GM18909 (cell line): ENCODE data around the gene PLAC1.

Source experiments
- ATAC-seq: cut with Tn5 transposase; IDR thresholded peaks from one replicate; pipeline ENCODE4 v1.9.1; 2021; ENCODE audit warnings: mild to moderate bottlenecking; ENCODE audit not compliant: unreplicated experiment, poor library complexity

PLAC1 gene

DNA sequence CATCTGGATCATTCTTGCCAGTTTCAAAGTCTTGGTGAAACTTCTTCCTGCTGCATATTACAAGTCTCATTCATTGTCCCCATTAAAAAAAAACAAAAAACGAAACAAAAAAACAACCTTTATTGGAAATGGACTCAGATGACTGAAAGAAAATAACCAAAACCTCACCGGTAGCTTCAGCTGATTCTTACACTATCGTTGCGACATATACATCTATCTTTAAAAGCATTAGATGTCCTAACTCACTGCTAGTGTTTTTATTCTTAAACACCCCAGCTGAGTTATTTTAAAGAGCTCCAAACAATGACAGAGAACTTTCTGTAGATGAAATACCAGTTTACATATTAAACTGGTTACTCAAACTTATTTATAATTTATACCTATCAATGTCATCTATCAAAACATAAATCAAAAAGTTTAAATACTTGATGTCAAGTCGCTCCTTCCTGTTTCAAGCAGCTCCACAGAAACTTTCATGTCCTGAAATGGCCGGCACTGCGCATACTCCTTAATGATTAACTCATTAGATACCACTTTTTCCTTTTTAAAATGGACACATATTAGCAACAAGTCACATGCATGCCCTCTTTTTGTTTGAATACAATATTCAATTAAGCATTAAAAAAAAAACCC lies 111.1 kb downstream of the PLAC1 start:
- no peak for ATAC-seq

DNA sequence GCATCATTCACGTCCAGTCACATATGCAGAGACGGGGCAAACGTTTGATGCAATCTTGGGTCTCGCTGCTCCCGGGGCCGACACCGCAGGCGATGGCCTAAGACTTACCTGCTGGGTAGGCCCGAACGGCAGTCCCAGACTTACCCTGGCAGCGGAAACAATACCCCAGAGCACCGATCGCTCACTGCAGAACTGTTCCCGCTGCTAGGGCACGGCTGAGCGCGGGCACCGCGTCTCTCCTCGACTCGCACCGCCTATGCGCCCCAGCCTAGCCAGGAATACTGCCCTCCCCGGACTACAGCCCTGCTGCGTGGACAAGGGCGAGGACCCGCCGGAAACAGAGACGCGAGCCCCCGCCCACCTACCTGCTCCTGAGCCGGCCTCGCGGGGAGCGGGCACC lies 112.1 kb downstream of the PLAC1 start:
- no peak for ATAC-seq

DNA sequence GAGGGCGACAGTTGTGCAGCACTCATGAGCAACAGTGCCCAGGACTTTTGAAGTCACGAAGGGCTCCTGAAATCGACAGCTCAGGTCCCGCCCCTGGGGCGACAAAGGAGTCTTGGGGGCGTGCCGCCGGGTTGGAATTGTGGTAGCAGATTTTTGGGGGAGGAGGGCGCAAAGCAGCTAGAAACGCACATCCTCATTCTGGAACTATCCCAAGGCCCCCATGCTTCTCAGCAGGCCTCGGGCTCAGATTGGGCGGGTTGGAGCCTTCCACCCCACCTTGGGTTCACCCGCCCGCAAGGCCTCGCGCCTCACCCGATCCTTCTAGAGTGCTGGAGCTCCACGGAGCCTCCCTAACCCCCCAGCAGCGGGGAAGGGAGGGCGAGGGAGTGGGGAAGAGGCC lies 112.8 kb downstream of the PLAC1 start:
- no peak for ATAC-seq

DNA sequence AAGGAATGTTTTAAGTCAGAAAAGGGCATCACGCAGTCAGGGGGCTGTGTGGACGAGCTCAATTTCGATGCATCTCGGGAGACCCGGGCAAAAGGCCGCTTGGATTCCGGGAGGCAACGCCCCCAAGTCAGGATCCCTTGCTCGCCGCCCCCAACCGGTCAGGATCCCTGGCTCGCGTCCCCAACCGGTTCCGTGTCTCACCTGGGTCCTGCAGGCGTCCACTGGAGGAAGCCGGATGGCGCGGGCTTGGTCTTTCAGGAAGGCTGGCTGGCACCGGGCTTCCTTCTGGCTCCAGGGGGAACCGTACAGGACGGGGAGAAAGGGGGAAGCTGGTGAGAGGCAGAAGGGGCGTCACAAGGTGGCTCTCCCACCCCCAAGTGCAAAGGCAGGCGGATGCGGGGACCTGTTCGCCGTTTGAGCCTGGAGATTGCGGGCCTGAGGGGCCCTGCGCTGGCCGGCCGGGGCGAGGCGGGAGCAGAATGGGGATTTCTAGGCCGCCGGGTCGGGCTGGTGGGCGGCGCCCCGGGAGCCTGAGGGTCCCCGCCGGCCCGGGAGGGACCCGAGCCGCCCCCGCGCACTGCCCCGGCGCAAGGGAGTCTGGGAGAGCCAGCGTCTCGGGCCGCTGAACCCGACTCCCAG lies 113.6 kb downstream of the PLAC1 start:
- no peak for ATAC-seq

DNA sequence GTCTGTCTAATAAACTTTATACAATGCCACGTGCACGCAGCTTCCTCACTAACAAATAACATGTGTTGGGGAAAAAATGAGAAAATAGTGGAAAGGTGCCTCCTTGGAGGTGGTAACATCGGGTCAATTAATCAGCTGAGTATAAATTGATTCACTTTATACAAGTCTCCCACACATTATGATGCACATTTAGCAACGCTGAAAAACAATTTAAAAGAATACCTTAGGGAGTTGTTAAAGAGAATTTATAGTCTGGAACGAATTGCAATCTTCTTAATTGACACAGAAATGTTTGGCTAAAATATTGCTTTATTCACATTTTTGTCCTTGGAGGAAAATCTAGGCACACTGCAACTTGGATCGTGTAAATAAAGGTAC lies 114.1 kb downstream of the PLAC1 start:
- no peak for ATAC-seq

DNA sequence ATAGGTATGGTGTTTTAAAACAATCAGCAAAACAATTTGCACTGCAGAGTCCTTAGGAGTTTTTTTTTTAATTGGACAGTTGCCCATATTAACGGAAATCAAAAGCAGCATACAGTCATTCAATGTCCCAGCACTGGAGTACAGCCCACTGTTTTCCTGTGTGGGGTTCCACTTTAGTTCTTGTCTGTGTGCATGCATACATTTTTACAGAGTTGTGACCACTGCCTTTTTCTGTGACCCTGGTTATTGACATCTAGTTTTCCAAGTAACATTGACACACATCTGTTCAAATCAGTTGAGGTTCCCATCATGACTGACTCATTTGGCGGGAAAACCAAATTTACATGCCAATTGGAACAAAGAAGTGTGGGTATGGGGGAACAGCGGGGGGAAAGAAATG lies 115.0 kb downstream of the PLAC1 start:
- ATAC-seq: no peak

DNA sequence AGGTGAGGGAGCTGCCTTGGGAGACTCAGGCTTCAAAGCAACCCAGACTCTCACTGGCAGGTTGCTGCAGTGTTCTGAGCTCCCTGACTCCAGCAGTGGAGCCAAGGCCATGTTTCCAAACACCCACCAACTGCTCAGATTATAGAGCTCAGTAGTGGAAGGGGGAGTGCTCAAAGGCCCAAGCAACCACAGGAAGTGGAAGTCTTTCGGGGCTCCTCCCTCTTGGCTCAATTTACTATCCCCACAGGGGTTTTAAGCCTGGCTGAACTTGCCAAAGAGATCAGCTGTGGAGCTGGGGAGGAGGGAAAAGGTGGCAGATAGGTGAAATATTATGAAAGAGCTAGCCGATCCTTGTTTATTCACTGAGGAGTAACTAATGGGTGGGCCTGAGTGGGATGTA lies 115.8 kb downstream of the PLAC1 start:
- peak; percentile 62 for ATAC-seq

- ATAC-seq: no peak
These were observed 116.4 kb downstream of the PLAC1 start for GRCh38 chrX:134541906-134542305.

DNA sequence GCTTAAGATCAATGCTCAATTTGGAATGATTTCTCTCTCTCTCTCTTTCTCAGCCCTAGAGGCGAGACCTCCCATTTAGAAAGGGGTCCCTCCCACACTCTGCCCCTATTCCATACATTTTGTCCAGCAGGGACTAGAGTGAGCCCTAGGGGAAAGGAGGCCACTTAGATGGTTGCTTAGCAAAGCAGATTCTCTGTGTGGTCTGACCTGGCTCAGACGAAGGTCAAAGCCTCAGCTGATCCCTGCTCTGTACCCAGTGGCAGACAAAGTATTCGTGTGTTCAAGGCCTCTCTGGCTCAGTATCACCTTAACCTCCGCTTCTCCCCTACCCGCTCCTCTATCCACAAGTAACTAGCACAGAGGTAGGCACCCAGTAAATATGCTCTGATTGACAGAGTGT lies 120.0 kb downstream of the PLAC1 start:
- ATAC-seq: no peak

GRCh38 chrX:134537179-134537955 lies 120.9 kb downstream of the PLAC1 start:
- no peak for ATAC-seq

GRCh38 chrX:134533952-134534351 lies 124.3 kb downstream of the PLAC1 start:
- ATAC-seq: no peak

DNA sequence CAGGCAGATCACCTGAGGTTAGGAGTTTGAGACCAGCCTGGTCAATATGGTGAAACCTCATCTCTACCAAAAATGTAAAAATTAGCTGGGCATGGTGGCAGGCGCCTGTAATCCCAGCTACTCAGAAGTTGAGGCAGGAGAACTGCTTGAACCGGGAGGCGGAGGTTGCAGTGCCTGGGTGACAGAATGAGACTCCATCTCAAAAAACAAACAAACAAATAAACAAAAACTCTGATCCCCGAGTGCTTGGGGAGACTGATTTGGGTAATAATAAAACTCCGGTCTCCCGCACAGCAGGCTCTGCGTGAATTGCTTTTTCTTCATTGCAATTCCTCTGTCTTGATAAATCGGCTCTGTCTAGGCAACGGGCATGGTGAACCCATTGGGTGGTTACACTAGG lies 124.9 kb downstream of the PLAC1 start:
- no peak for ATAC-seq

- no peak for ATAC-seq
These were observed 127.4 kb downstream of the PLAC1 start for GRCh38 chrX:134530845-134531244.

DNA sequence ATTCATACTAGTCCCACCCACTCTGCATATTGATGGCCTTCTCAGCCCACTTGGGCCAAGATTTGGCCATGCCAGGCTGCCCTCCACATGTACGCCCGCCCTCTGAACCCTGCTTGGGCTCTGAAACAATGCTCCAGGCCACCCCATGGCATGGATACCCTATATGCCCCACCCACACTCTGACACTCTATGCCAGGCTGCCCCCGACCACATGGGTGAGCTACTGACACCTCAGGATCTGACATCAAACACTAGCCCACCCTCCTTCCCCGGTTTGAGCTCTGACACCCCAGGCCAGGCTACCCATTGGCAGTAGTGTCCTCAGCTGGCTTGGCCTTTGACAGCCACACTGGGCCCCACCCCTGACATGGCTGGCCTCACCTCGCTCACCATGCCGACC lies 128.8 kb downstream of the PLAC1 start:
- ATAC-seq: no peak

- no peak for ATAC-seq
These were observed 129.3 kb downstream of the PLAC1 start for GRCh38 chrX:134528960-134529359.

- no peak for ATAC-seq
These were observed 131.9 kb downstream of the PLAC1 start for GRCh38 chrX:134526399-134526798.

- ATAC-seq: no peak
These were observed 133.0 kb downstream of the PLAC1 start for GRCh38 chrX:134525086-134525792.

GRCh38 chrX:134524181-134524580 lies 134.1 kb downstream of the PLAC1 start:
- no peak for ATAC-seq

DNA sequence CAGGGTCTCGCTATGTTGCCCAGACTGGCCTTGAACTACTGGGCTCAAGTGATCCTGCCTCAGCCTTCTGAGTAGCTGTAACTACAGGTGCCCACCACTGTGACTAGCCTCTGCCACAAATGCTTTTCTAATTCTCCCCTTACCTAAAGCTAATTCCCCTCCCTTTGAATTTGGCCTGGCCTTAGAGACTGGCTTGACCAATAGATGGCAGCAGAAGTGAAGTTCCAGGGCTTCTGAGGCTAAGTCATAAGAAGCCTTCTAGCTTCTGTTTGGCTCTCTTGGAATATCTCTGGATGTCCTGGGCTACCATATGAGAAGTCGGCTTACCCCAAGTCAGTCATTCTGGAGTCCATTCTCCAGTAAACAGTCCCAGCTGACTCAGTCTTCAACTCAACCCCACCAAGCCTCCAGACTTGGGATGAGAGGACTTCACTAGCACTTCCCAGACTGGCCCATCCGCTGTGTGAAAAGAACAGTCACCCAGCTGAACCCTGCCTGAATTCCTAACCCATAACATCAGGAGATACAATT lies 137.3 kb downstream of the PLAC1 start:
- peak; percentile 59 for ATAC-seq
